ENCODE data around the gene UBE2Q2. TPM values are rescaled to one million over a fixed set of nuclear protein-coding genes. Genes with fewer than 3 reads are reported as not detected.
"Not testable (repeated sequence)": the region's sequence is repeated elsewhere in the genome, so short reads cannot be mapped to it uniquely, and the experiment has no call there.

Gene UBE2Q2
- polyA plus RNA-seq (2014; cell fraction: cytosol; rRNA removed): 18.1 and 19.0 TPM in 2 replicates
- polyA plus RNA-seq (2014; cell fraction: nucleus; rRNA removed): 23.9 and 31.2 TPM in 2 replicates

- DNase-seq (ENCODE audit: low spot score): peak; percentile 74
Observed at GRCh38 chr15:75842722-75843677, at the start of gene UBE2Q2. Gene UBE2Q2, plus strand, starts transcription at chr15:75843447. Its CDS starts 220 bp downstream, at chr15:75843667.

- no peak for DNase-seq (ENCODE audit: low spot score)
Observed at GRCh38 chr15:75796321-75796720, 46.9 kb upstream of the UBE2Q2 start.

GRCh38 chr15:75797146-75797545 is 46.1 kb upstream of the UBE2Q2 start:
- DNase-seq (ENCODE audit: low spot score): not testable (repeated sequence)

- no peak for DNase-seq (ENCODE audit: low spot score)
Observed at GRCh38 chr15:75799190-75799589, 44.1 kb upstream of the UBE2Q2 start.

GRCh38 chr15:75800409-75800808 is 42.8 kb upstream of the UBE2Q2 start:
- not testable (repeated sequence) for DNase-seq (ENCODE audit: low spot score)

- peak; percentile 74 for DNase-seq (ENCODE audit: low spot score)
Observed at GRCh38 chr15:75801859-75802593, 41.2 kb upstream of the UBE2Q2 start.

GRCh38 chr15:75807486-75807885 is 35.8 kb upstream of the UBE2Q2 start:
- not testable (repeated sequence) for DNase-seq (ENCODE audit: low spot score)

- DNase-seq (ENCODE audit: low spot score): not testable (repeated sequence)
Observed at GRCh38 chr15:75808009-75808408, 35.2 kb upstream of the UBE2Q2 start.

- DNase-seq (ENCODE audit: low spot score): no peak
Observed at GRCh38 chr15:75808563-75808962, 34.7 kb upstream of the UBE2Q2 start.

- DNase-seq (ENCODE audit: low spot score): peak; percentile 26
Observed at GRCh38 chr15:75809986-75810750, 33.1 kb upstream of the UBE2Q2 start.

GRCh38 chr15:75810874-75811498 is 32.3 kb upstream of the UBE2Q2 start:
- no peak for DNase-seq (ENCODE audit: low spot score)

- DNase-seq (ENCODE audit: low spot score): no peak
Observed at GRCh38 chr15:75811626-75812025, 31.6 kb upstream of the UBE2Q2 start.

- no peak for DNase-seq (ENCODE audit: low spot score)
Observed at GRCh38 chr15:75814794-75815193, 28.5 kb upstream of the UBE2Q2 start.

GRCh38 chr15:75815811-75816719 is 27.2 kb upstream of the UBE2Q2 start:
- peak; percentile 28 for DNase-seq (ENCODE audit: low spot score)

- DNase-seq (ENCODE audit: low spot score): no peak
Observed at GRCh38 chr15:75817138-75817935, 25.9 kb upstream of the UBE2Q2 start.

- DNase-seq (ENCODE audit: low spot score): no peak
Observed at GRCh38 chr15:75820206-75820605, 23.0 kb upstream of the UBE2Q2 start.

GRCh38 chr15:75821786-75822345 is 21.4 kb upstream of the UBE2Q2 start:
- DNase-seq (ENCODE audit: low spot score): no peak

GRCh38 chr15:75822685-75823278 is 20.5 kb upstream of the UBE2Q2 start:
- DNase-seq (ENCODE audit: low spot score): no peak
